Cardiac septum (tissue), 1 donor: ENCODE measurements around the gene PAFAH2. TPM values are rescaled to one million over a fixed set of nuclear protein-coding genes. Genes with fewer than 3 reads are reported as not detected.

Experiments
- DNase-seq: peaks from one replicate; pipeline ENCODE4 v3.0.0-alpha.2; 2020; ENCODE audit warnings: low spot score
- intact Hi-C: fragments of 100-400 bp; cut with DNase I; formaldehyde crosslinking; loops from one replicate; pipeline ENCODE4 v1.14.0; 2022
- total RNA-seq: library from RNA; stranded (reverse); fragmentation: NEBNext Ultra II Directional; extraction: Animal tissue kit (Norgen Biotek cat#: 25700); gene quantifications from one replicate; pipeline ENCODE4 v1.2.1, GENCODE V29; 2021
- donor health status: DM: no; HTN: no; CAD: no.

Gene PAFAH2
- total RNA-seq, 1 donor from 2014 or later = 18.5 TPM

DNA sequence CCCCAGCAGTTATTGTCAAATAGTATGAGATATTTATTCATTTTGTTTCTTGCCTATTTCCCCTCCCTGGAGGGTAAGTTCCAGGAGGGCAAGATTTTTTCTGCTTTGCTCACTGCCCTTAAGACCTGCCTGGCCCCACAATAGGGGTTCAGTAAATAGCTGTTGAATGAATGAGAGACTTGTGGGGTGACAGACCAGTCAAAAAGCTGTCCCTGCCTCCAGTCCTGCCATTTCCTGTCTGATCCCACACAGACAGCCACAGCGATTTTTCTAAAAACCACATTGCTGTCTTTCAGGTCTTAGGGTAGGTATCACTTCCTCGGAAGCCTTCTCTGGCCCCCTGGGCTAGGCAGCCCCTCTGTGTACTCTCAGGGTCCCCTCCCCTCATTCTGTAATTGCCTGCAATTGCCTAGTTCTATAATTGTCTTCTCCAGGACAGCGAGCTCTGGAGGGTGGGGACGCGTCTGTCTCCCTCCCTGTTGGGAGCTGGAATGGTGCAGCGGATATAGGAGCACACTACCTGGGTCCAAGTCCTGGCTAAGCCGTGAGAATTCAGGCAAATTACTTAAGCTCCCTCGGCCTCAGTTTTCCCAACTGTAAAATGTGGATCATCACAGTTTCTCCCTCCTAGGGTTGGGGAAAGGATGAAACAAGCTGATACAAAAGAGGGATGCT, 21.9 kb upstream of the PAFAH2 start:
- DNase-seq = no peak
- intact Hi-C loops = loop anchor here (2.0 kb wide), 1 partner anchor 47 kb away; the partner anchor contains the start of gene TRIM63

DNA sequence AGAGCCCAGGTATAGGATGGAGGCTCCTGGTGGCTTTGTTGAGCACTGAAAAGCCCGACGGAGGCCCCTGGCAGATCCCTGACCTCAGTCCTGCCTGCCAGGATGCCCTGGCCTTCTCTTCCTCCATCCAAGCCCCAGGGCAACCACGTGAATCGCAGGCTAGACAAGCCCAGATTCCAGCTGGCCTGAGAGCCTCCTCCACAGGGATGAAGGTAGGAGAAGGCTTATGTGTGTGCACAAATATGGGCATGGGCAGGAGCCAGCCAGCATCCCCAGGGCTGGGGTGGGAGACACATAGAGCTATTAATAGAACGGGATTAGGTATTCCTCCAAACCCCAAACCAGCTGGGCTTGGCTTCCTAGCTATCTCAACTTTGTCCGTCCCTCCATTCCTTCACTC, 19.7 kb upstream of the PAFAH2 start:
- intact Hi-C loops = no loop called here
- DNase-seq = no peak

DNA sequence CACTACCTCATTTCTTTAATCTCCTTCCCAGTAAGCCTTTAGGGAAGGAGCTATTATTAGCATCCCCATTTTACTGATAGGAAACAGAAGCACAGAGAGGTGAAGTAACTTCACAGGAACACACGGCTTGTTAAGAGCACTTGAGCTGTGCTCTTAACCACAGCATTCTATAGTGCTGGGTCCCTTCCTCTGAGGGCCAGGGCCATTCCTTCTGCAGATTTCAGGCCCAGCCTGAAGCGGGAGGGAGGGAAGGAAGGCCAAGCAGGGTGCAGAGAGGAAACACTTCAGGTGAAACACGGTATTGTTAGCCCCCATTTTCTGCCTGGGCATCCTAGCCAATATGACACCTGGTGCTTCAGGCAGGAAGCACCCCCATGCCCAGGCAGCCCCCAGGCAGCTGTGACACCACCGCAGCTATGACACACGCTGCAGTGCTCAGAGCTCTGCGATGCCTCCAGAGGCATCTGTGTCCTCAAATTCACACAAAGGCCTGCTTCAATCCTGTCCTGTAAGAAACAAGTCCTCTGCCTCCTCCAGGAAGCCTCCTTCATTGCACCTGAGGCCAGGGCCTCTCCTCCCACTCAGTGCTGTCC, 19.2 kb upstream of the PAFAH2 start:
- DNase-seq = no peak

DNA sequence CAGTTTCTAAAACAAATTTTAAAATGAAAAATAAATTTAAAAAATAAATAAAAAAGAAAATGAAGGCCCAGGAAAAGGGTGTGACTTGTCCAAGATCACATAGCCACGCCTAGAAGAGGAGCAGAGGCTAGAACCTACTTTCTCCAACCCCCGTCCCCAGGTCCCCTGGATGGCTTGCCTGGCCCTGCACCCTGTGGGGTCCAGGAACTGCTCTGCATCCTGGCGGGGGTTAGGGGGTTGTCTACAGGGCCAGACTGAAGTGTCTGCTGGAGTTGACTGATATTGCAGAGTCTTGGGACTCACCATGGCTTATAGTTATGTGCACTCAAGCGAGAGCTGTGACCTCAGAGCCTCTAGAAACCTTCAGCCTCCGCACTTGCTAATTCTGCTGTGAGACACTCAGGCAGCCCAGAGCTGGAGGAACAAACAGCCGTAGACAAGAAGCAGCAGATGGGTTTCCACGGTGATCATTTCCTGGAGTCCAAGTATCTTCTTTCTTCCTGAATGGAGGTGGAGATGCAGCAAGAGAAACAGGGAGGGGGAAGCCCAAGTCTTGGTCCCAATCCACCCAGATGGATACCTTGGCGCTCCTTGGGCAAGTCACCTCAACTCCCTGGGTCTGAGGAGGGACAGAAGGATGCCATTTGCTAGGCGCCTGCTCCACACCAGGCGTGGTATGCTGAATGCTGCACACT, 18.5 kb upstream of the PAFAH2 start:
- DNase-seq = no peak
- intact Hi-C loops = no loop called here

More for the DNA sequence above, 19.2 kb upstream of the PAFAH2 start:
- intact Hi-C loops = no loop called here

DNA sequence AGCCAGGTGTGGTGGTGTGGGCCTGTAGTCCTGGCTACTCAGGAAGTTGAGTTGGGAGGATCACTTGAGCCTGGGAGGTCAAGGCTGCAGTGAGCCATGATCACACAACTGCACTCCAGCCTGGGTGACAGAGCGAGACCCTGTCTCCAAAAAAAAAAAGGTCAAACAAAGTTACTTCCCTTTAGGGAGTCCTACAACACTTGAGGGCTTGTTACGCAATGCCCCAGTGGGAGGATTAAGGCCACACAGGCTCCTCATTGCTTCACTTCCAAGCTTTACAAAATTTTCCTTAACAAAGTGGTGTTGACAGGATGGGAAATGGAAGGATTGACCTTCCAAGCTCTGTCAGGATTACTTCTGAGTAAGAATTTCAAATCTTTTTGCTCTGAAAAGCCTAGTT, 17.5 kb upstream of the PAFAH2 start:
- no peak for DNase-seq
- intact Hi-C loops = no loop called here

DNA sequence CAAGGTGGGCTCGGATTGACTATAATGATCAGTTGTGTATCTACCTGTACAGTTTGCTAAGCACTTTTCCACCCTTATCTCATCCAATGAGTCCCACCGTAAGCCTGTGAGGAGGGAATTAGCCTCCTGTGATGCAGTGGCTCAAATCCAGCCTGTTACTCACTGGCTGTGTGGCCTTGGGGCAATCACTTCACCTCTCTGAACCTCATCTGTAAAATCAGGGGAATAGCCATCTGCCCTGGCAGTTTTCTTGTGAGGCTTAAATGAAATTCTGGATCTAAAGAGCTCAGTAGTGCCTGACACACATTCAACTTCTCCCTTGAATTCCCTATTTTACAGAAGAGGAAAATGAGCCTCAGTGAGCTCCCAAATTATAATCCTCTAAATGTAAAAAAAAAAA, 16.3 kb upstream of the PAFAH2 start:
- intact Hi-C loops = no loop called here
- DNase-seq = no peak

DNA sequence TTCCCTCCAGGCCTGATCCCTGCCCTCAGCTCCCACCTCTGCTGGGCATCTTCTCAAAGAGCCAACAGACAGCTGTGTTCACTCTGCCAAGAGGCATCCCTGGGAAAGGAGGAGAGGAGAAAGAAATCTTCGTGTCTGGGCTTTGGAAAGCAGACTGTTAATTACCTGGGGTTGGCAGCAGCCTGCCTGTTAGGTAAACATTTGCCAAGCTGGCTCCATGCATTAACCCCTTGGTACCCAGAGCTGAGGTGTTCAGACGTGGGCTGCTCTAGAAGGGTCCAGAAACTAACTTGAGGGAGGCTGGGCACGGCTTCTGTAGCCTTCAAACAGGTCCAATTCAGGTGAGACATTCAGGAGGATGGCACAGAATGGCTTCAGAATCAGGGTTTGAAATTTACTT, 15.0 kb upstream of the PAFAH2 start:
- intact Hi-C loops = no loop called here
- no peak for DNase-seq

DNA sequence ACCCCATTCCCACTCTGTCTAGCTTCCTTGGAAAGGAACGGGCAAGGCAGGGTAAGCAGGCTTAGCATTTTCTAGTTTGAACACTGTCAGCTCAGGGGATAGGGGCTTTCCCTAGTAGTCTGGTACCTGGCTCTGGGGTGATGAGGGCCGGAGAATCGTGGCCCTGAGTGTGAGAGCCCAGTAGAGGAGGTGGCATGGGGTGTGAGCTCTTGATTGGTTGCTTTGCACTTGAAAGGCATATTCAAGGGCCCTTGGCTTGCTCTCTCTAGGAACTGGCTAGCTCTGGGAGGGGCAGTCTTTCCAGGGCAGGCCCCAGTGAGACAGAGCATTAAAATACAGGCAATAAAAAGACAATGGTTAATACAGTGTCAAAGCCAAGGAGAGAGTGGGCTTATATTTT, 13.0 kb upstream of the PAFAH2 start:
- DNase-seq = no peak
- intact Hi-C loops = no loop called here

DNA sequence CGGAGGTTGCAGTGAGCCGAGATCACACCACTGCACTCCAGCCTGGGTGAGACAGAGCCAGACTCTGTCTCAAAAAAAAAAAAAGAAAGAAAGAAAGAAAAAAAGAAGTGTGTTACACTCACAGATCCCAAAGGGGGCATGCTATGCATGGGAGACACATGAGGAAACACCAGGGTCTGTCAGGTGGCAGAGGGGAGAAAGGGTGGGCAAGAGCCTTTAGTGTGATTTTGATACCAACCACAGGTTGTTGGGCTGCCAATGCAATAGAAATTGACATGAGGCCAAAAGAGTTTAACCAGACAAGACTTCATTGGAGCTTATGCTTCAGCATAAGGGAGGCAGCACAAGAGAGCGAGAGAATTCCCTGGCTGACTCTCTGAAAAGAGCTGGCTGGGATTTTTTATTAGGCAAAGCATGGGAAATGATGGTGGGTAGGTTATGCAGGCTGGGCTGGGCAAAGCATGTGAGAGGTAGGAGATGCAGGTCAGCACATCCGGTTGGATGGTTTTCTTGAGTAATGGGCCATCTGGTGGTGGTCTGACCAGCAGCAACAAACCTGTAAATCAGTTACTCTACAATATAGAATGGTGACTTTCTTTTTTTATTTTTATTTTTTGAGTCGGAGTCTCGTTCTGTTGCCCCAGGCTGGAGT, 12.1 kb upstream of the PAFAH2 start:
- intact Hi-C loops = no loop called here
- DNase-seq = no peak

DNA sequence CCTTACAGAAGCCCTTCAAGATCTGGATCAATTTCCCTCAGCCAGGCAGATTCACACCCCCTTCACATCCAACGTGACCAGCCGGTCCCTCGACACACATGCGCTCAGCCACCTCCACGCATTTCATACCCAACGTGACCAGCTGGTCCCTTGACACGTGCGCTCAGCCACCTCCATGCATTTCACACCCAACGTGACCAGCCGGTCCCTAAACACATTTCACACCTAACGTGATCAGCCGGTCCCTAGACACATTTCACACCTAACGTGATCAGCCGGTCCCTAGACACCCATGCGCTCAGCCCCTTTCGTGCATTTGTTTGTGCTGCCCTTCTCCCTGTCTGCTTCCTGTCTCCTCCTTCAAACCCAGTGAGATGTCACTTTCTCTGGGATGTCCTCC, 8.8 kb upstream of the PAFAH2 start:
- no peak for DNase-seq
- intact Hi-C loops = no loop called here

DNA sequence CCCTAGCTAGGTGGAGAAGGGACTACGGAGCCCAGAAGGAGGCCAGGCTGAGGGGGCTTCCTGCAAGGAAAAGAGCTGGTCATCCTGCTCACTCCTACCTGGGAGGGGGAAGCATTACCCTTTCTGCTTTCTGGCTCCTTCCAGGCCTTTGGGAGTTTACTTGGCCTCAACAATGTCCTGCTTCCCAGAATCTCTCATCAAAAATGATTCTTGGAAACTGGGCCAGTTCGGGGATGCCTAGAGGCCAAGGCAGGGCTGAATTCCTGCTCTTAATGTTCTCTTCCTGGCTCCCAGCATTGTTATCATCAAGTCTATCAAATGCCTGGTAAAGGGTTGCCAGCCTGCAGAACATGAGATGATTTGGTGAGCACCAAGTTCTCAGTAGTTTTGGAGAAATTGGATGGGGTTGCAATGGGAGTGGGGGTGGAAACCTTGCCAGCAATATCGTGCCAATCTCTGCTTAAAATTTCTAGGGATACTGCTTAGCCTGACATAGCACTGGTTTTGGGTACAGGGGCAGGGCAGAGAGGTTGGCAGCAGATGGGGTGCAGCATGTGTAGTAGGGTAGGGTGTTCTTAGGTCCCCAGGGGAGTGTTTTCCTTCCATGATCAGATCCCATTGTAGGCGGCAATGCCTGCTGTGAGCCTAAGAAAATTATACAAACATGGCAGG, 7.7 kb upstream of the PAFAH2 start:
- intact Hi-C loops = no loop called here
- no peak for DNase-seq

DNA sequence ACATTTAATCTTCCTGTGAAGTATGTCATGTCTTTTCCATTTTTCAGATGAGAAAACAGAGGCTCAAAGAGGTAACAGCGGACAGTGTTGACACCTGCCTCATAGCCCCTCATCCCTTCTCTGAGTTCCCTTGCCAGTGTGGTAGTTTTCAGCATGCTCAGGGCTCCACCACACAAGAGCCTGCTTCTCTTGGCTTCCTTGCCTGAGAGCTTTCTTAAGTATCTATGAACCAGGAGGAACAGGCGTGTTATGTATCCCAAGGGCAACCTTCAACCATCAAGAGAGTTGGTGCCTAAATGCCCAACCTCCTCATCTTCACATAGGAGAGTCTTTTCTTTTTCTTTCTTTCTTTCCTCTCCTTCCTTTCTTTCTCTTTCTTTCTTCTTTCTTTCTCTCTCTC, 5.9 kb upstream of the PAFAH2 start:
- intact Hi-C loops = no loop called here
- DNase-seq = no peak

DNA sequence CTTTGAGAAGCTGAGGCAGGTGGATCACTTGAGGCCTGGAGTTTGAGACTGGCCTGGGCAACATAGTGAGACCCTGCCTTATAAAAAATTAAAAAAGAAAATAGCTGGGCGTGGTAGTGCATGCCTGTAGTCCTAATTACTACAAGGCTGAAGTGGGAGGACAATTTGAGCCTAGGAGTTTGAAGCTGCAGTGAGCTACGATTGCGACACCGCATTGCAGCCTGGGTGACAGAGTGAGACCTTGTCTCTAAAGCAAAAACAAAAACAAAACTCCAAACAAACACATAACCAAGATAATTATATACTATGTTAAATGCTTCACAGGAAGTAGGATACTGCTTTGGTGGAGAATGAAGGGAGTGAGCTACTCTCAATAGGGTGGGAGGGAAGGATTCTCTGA, 5.4 kb upstream of the PAFAH2 start:
- DNase-seq = no peak
- intact Hi-C loops = no loop called here

DNA sequence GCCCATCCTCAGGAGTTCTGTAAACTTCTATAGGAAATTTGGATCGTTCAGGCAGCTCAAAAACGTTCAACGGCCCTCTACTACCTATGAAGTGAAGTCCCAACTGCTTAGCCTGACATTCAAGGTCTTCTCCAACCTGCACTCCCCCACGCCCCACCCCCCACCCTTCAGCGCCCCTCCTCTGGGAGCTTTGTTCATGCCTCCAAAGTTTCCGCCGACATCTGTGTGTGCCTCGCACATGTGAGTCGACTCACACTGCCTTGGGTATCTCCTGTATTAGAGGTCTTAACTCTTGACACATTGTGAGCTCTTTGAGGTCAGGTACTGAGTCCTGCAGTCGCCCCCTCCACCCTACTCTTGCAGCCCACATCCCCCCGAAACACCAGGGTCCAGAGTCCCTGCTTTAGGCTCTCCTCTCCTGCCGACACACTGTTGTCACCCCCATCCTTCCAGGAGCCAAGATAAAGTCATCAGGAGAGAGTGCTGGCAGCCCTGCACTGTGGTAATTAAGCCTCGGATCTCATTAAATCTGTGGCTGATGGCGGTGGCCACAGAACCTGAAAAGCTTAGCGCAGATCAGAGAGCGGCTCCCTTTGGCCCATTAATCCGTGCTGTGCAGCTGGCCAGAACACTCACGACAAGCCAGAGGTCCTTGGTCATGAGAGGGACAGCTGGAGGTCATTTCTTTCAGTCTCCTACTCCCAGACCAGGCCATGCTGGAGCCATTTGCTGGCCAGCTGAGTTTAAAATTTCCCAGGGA, 1.4 kb upstream of the PAFAH2 start:
- intact Hi-C loops = loop anchor here (2.0 to 5.0 kb wide), 3 partner anchors 77 to 177 kb away; no protein-coding TSS in a partner anchor
- no peak for DNase-seq

DNA sequence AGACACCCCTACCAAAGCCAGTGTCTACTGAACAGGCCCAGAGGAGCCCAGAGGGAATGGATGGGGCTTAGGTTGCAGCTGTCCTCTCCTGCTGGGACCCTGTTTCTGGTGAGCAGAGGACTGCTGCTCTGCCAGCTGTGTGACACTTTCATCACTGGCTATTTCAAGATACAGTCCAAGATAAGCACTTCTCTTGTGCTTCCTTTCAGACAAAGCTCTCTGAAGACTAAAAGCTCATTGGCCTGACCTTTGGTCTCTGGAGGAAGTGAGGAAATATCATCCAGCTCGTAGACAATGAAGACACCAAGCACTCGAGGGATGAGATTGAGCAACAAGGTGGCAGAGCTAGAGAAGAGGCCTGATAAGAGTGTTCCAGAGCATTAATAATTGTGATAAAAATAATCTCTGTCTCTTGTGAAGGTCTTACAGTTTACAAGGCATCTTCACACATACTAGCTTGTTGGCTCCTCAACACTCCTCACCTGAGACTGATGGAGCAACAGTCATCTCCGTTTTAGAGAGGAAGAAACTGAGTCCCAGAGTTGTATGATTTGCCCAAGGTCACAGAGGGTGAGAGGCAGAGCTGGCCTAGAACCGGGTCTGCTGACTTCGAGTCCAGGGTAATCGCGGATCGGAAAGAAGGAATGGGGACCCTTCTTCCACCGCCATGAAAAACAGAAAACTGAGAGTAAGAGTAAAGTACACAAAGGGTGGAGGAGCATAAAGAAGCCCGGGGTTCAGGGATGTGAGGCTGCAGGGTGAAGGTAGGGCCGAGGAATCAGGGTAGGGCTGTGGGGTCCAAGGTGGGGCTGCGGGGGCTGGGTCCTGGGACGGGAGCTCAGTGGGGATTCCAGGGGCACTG, 666 bp downstream of the PAFAH2 start:
- no peak for DNase-seq
- intact Hi-C loops = loop anchor here (5.0 kb wide), 2 partner anchors 75 to 175 kb away; no protein-coding TSS in a partner anchor

DNA sequence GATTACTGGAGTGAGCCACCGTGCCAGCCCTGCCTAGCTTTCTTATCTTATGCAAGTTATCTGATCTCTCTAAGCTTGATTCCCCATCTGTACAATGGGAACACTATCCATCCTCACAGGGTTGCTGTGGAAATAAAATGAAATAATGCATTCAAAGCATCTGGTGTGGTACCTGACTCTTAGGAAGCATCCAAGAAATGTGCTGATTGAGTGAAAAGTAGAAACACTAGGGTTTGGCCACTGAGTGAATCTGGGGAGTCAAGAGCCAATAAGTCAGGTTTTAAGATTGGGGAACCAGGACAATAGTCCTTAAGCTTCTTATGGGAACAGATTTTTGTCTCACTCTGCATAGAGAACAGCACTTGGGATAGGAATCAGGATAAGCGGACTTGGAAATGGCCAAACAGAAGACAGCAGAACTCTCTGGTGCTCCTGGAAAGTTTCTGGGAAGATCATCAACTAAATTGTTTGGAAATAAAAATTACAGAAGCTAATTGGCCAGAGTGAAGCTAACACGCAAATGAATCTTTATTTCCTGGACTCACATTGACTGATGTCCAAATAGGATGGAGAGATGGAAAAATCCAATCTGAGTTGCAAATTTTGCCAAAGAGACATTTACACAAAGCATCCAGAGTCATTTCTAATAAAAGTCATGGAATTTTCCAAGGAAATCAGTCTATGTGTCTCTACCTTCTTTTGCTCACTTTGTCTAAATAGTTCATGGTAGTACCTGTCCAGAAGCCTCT, 3.3 kb downstream of the PAFAH2 start:
- intact Hi-C loops = loop anchor here (5.0 kb wide), 2 partner anchors 72 to 172 kb away; no protein-coding TSS in a partner anchor

DNA sequence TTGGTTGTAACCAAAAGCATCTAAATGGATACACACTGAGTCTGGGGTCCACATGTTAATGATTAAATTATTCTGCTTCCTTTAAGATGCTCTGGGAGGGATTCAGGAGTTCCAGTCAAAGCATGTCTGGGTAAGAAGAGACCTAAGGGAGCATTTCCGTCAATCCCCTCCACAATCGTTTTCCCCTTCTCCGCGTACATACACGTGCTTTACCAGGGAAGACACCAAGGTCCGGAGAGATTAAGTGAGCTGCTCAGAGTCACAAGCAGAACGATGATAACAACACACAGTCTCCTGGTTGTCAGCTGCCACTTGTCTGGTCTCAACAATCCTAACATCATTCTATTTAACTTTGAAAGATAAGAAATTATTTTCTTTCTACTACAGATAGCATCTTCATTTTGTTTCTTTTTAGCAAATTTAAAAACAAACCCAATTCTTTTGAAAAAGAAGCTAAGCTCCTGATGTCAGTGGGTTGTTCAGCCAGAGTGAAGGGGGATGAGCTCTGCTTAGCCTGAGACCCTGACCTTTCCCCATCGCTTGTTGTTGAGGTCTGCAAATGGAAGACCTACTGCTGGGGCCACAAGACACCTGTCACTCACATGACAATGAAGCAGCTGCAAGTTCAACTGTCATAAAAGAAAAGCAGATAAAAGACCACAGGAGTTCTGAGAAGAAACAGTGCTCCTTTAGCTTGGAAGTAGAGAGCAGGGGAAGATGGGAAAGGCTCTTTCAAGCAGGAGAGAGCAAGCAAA, 4.5 kb downstream of the PAFAH2 start:
- intact Hi-C loops = no loop called here
- DNase-seq = no peak

More for the DNA sequence above, 3.3 kb downstream of the PAFAH2 start:
- DNase-seq = no peak
